Measurements from ENCODE around the gene GALNTL6.

GRCh38 chr4:172153719-172154118 is 340.5 kb downstream of the GALNTL6 start:
- TF ChIP-seq EZH2 (IDR thresholded peaks at IDR 0.05; ENCODE audit: borderline replicate concordance, insufficient read depth, low read depth, low read length, poor library complexity, severe bottlenecking) (no peak), CTCF (IDR thresholded peaks at IDR 0.05) (no peak)
